Esophagus muscularis mucosa (tissue), 4 donors: ENCODE data around the gene FKBP8.

Experiments
- CTCF ChIP-seq, 3 experiments: fragments of 200-600 bp in 2 of 3; fragments of 450-650 bp in 1 of 3; sonication (generic) in 2 of 3; IDR thresholded peaks; one replicate each; pipeline ENCODE4 v1.5.1; 2017 to 2019; ENCODE audit warnings: antibody characterized with exemption in 3 of 3, mild to moderate bottlenecking in 2 of 3, moderate library complexity in 1 of 3
- EP300 ChIP-seq: sonication (generic); formaldehyde crosslinking; IDR thresholded peaks from one replicate; pipeline ENCODE4 v1.6.1; 2017; ENCODE audit warnings: antibody characterized with exemption
- POLR2A ChIP-seq: fragments of 450-650 bp; IDR thresholded peaks from one replicate; pipeline ENCODE4 v1.6.1; 2017; ENCODE audit warnings: antibody characterized with exemption, moderate library complexity, mild to moderate bottlenecking, low read depth
- POLR2AphosphoS5 ChIP-seq, 2 donors: sonication (generic); formaldehyde crosslinking; IDR thresholded peaks; one replicate each; pipeline ENCODE4 v1.6.1; 2017; ENCODE audit warnings: antibody characterized with exemption in 2 of 2

GRCh38 chr19:18523841-18524240 is 19.5 kb downstream of the FKBP8 start:
- TF ChIP-seq POLR2AphosphoS5 (IDR thresholded peaks at IDR 0.05), result no peak
- TF ChIP-seq POLR2A, result no peak
- no peak for TF ChIP-seq CTCF (IDR thresholded peaks at IDR 0.05)
- TF ChIP-seq EP300, result no peak
